Adipose tissue (tissue), 3 donors: Measurements from ENCODE around the gene LRRC8A. TPM values are rescaled to one million over a fixed set of nuclear protein-coding genes. Genes with fewer than 3 reads are reported as not detected.

ENCODE experiments used
- H3K27ac ChIP-seq: one replicate; pipeline ENCODE4 v1.5.1; 2013; ENCODE audit warnings: low read depth, low read length
- WGBS, 3 donors: extraction: QIAGEN DNeasy Blood & Tissue Kit; methylation state at CpG; one replicate each; pipeline ENCODE4 v1.1.7; 2013; 5-methylcytosine and 5-hydroxymethylcytosine counted together
- polyA plus RNA-seq, 3 donors: library from polyadenylated mRNA; stranded (reverse); fragments of 200-250 nt; gene quantifications; one replicate each; pipeline ENCODE4 v1.2.3, GENCODE V29; 2013
- donor health status: healthy with polysubstance abuse.
- donor health status: Bipolar disorder and iron deficiency.
- donor health status: healthy.

LRRC8A gene
- polyA plus RNA-seq, 3 donors: 15.3 to 31.3 (median 21.6) TPM

DNA sequence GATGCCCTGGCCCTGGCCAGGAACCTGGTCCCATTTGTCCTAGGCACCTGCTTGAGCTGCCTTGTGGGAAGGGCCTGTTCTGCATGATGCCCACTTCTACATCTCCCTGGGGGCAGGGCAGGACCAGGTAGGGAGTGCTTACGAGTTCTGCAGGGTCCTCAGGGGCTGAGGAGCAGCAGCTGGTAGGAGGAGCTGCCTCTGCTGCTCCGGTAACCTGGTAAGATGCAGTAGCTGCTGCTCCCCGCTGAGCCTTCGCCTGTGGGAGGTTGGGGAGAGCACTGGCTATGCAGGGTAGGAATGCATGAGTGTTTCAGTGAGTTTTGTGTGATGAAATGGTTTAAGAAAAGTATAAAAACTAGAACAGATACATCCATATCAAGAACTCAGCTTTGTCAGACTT is 13.6 kb downstream of the LRRC8A start:
- WGBS, 3 donors: 66 to 86% (median 75%) methylated on average over 4 of the region's 4 CpGs
- no peak overlapping the region for H3K27ac ChIP-seq

DNA sequence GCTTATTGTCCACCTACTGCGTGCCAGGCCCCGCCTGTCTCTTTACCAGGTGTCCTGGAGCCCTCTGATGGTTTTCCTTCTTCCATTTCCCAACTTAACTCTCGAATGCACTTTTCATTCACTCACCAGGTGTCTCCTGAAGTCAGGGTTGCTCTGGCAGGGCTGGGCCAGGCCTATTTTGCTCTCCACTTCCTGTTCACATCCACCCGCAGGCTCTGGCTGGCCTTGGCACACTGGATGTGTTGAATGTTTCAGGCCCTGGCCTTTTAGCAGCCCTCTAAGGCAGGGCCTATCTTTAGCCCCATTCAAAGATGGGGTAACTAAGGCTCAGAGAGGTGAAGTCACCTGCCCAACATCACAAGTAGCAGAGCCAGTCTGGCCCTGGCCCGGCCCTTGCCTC is 16.4 kb downstream of the LRRC8A start:
- no peak overlapping the region for H3K27ac ChIP-seq
- 70 to 78% (median 71%) methylated on average over 5 of the region's 5 CpGs for WGBS, 3 donors

DNA sequence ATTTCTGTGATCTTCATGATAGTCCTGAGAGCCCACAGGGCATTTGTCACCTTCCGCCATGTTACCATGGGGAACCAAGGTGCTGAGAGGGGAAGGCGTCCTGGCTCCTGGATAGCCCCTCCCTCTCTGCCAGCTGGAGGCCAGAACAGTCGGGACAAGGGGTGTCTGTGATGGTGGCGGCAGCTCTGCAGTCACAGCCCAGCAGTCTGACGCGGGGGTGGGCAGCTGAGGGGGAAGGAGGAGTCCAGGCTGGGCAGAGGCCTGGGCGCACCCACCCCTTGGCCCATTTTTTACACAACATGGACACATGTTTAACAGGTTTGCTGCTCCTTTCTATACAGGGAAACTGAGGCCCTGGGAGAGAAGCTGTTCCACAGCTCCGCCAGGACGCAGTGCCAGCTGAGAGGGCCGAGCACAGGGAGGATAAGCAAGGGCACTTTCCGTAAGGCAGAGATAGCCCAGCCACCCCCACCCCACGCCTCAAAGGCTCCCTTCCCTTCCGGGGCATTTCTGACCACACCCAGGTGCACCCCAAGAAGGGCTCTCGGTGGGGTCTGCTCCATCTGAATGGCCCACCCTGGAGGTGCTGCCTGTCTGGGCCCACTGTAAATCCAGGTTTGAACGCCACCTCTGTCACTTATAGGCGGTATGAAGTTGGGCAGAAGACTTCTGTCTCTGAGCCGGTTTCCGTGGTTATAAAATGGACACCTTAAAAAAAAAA is 17.1 kb downstream of the LRRC8A start:
- 77 to 94% (median 79%) methylated on average over 18 of the region's 18 CpGs for WGBS, 3 donors
- H3K27ac ChIP-seq: no peak overlapping the region

DNA sequence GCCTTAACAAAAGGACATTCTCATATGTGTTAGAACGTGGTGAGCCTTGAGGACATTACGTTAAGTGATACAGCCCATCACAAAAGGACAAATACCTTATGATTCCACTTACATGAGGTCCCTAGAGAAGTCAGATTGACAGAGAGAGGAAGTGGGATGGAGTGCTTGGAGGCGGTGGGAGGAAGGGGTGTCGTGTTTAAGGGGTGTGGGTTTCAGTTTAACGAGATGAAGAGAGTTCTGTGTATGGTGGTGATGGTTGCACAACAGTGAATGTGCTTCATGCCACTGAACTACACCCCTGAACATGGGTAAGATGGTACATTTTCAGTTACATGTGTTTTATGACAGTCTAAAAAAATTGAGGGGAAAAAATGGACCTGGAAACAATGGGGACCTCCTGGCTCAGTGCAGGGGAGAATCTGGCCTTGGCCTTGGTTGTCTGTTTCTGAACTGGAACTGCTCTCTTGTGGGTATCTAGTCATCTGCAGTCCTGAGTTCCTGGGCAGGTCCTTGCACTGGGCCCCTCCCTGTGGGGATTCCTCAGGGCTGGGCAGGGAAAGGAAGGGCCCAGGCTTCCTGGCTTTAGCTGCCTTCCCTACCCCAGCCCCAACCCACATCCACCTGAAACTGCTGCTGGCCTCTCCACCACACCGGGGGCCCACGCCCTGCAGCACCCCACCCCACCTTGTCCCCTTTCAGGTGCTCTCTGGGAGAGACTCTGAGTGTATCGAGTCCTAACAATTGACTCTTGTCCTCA is 17.8 kb downstream of the LRRC8A start:
- WGBS, 3 donors: 36 to 68% (median 37%) methylated on average over 8 of the region's 8 CpGs
- no peak overlapping the region for H3K27ac ChIP-seq

DNA sequence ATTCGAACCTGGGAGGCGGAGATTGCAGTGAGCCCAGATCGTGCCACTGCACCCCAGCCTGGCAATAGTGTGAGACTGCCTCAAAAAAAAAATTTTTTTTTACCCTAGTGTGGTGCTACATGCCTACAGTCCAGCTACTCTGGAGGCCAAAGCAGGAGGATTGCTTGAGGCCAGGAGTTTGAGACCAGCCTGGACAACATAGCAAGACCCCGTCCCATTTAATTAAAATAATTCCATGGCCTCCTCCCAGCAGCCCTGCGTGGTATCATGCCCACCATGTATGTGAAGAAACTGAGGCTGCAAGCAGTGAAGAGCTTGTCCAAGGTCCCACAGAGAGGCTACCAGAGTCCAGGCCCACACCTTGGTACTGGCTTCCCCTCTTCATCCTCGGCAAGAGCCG is 19.4 kb downstream of the LRRC8A start:
- no peak overlapping the region for H3K27ac ChIP-seq
- WGBS, 3 donors: 85 to 98% (median 86%) methylated on average over 7 of the region's 7 CpGs

DNA sequence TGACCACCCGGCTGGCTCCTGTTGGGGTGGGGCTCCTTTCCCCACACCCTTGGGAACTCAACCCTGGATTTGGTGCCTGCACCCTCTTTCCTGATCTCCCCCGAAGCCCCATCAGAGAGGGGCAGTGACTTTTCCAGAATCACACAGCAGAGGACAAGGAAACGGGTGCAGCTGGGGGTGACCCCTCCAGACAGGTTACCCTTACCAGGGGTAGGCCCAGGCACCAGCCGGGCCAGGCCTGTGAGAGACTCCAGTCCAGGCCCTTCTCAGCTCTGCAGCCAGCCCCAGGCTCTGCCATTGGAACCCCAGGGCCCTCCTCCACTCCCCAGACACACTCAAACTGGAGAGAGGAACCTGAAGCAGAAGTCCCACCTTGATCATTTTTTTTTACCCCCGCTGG is 19.9 kb downstream of the LRRC8A start:
- 77 to 89% (median 80%) methylated on average over 5 of the region's 5 CpGs for WGBS, 3 donors
- H3K27ac ChIP-seq: no peak overlapping the region

DNA sequence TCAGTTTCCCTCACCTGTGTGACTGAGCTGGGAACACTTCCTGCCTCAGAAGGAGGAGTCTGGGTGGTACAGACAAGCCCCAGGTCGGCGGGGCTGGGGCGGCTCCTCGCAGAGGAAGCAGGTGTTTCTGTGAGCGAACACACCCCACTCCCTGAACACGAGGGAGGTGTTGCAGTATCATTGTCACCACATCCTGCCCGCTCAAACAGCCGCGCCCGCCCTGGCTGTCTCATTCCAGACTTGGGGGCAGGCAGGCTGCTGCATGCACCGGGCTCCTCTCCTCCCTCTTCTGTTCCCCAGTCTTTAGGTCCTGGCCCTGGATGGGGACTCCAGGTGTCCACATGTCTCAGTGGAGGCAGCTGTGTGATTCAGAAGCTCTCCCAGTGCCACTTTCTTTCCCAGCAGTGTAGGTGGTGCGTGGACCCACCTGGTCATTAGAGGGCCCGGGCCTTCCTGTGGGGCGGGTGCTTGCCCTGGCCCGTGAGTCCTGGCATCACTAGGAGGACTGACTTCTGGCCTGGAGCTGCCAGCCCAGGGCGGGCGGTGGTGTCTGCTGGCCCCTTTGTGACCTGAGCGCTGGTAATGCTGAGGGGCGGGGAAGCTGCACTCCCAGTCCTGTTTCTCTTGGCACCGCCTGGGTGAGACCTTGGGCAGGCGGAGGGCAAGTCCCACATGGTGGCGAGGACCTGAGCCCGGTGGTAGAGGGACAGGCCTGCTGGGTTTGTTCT is 20.6 kb downstream of the LRRC8A start:
- no peak overlapping the region for H3K27ac ChIP-seq
- WGBS, 3 donors: 45 to 71% (median 54%) methylated on average over 22 to 23 of the region's 23 CpGs

DNA sequence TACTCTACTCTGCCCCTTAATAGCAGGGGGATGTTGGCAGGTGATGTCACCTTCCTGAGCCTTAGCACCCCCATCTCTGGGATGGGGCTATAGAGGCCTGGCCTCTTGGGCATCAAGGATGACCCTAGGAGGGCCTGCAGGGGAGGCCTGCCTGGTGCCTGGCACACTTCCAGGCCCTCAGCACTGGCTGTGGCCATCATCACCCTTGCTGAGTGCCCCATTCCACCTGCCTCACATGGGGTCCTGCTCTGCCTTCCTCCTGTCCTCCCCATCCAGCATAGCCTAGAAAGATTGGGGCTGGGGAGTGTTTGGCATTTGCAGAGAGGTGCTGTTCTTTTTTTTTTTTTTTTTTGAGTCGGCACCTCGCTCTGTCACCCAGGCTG is 21.1 kb downstream of the LRRC8A start:
- 91 to 100% methylated on average over 1 to 2 of the region's 2 CpGs; no CpG with 5 or more reads in 1 of the 3 donors for WGBS, 3 donors
- no peak overlapping the region for H3K27ac ChIP-seq

DNA sequence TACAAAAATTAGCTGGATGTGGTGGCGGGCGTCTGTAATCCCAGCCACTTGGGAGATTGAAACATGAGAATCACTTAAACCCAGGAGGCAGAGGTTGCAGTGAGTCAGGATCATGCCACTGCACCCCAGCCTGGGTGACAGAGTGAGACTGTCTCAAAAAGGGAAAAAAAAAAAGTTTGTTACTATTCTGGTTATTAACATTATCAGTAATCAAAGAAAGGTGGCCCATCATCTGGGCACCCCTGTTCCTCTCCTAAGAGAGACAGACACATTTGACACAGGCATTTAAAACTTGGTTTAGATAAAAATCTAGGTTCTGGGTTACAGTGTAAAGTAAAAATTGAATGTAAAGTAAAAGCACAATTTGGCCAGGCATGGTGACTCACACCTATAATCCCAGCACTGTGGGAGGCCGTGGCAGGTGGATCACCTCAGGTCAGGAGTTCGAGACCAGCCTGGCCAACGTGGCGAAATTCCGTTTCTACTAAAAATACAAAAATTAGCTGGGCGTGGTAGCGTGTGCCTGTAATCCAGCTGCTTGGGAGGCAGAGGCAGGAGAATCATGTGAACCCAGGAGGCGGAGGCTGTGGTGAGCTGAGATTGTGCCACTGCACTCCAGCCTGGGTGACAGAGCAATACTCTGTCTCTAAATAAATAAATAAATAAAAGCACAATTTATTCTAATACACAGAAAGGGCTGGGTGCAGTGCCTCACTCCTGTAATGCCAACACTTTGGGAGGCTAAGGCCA is 22.1 kb downstream of the LRRC8A start:
- no peak overlapping the region for H3K27ac ChIP-seq
- 88 to 96% (median 91%) methylated on average over 10 of the region's 10 CpGs for WGBS, 3 donors

DNA sequence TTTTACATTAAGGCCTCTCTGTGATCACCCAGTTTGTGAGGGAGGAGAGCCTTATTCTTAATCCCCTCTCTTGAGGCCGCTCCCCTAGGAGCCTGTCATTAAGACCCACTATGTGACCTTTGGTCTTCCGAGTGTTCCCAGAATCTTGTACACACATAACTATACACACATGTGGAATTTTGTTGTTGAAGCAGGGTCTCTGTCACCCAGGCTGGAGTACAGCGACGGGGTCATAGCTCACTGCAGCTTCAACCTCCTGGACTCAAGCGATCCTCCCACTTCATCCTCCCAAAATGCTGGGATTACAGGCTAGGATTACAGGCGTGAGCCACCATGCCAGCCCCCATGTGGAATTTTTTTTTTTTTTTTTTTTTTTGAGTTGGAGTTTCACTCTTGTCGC is 24.0 kb downstream of the LRRC8A start:
- H3K27ac ChIP-seq: no peak overlapping the region
- 92 to 97% (median 97%) methylated on average over 7 of the region's 7 CpGs for WGBS, 3 donors

DNA sequence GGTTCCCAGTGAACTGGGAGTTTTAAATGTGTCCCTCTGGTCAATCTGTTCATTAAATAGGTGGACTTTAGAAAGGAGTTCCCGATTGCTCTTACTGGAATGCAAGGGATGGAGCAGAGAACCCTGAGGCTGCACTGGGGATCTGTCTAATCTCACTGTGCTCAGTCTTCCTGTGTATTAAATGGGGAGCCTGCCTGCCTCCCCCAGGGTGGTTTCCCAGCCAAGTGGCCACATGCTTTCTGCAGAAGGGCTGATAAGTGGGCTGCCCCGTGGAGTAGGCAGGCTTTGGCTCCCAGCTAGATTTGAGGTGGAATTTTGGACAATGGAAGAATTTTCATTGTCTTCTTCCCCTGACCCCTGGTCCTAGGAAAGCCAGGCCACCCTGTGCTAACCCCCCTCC is 24.8 kb downstream of the LRRC8A start:
- WGBS, 3 donors: 31 to 48% (median 48%) methylated on average over 2 of the region's 2 CpGs
- no peak overlapping the region for H3K27ac ChIP-seq

DNA sequence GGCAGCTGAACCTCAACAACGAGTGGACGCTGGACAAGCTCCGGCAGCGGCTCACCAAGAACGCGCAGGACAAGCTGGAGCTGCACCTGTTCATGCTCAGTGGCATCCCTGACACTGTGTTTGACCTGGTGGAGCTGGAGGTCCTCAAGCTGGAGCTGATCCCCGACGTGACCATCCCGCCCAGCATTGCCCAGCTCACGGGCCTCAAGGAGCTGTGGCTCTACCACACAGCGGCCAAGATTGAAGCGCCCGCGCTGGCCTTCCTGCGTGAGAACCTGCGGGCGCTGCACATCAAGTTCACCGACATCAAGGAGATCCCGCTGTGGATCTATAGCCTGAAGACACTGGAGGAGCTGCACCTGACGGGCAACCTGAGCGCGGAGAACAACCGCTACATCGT is 26.4 kb downstream of the LRRC8A start:
- 97 to 98% (median 98%) methylated on average over 24 of the region's 24 CpGs for WGBS, 3 donors
- H3K27ac ChIP-seq: no peak overlapping the region

DNA sequence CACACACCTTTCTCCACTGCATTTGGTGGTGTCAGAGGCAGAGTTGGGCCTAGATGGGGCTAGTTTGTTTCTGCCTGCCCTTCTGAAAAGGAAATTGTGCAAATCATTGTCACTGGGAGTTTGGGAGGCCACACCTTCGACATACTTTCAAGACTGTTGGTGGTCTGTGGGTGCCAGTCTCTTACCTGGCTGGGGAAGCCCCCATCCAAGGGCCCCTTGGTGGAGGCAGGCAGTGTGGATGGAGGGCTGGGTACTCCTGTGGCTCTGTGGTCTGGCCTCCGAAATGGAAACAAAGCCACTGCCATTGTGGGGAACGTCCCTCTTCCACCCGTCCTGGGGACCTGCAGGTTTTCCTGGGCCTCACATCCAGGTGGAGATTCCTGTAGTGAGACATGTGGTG is 27.9 kb downstream of the LRRC8A start:
- no peak overlapping the region for H3K27ac ChIP-seq
- 71 to 94% (median 79%) methylated on average over 4 of the region's 4 CpGs for WGBS, 3 donors

DNA sequence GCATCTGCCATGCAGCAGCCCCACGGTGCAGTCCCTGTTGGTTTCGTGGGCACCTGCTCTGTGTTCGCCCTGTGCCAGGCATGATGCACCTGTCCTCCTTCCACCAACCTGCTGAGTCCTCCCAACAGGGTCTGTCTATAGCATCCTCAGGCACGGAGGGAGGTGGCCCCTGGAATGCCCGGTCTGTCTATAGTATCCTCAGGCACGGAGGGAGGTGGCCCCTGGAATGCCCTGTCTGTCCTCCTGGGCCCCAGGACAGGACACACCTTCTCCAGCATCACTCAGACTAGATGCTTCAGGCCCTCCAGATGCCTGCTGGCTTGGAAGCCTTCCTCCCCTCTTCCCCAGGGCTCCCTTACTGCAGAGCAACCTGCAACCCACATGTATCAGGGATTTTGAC is 29.0 kb downstream of the LRRC8A start:
- H3K27ac ChIP-seq: no peak overlapping the region
- 83 to 88% (median 85%) methylated on average over 6 of the region's 6 CpGs for WGBS, 3 donors

DNA sequence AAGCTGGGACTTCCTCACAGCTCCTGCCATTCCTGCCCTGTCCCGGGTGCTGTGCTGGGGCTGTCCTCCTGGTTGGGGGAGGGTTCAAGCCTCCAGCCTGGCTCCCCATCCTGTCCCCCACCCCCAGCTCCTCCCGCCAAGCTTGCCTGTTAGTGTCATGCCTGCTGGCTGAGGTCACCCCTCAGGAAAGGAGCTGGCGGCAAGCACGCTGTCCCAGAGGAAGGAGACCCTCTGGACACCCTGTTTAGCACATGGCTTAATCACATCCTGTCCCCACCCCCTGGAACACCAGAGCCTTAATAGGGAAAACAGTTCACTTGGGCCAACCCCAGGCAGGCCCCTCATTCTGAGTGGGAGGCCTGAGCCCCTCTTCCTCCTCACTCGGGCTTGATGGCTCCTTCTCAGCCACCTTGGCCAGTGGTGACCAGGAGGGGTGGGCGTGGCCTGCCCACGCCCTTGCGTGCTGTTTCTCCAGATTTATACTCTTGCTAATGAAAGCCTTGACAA is 29.6 kb downstream of the LRRC8A start:
- no peak overlapping the region for H3K27ac ChIP-seq
- WGBS, 3 donors: 30 to 64% (median 35%) methylated on average over 8 of the region's 8 CpGs

DNA sequence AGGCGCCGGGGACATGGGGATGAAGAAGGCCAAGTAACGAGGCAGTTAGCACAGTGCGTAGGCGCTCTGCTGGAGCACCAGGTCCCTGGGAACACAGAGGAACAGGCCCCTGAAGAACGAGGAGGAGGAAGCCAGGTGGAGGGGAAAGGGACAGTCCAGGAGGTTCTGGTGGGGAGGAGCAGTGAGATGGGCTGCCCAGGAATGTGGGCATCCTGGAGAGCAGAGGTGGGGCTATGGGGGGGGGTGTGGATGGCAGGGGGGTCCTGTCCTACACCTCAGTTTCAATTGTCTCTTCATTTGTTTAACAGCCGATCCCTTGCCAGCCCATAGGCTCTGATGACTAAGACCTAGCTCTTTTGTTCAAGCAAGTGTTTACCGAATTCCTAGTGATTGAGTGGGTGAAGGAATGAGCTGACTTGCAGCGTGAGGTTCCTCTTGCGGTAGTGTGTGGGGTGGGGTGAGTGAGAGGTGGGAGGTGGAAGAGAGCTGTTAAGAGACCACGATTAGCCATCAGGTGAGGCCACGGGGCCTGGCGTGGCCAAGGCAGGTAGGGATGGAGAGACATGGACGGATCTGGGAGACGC is 30.4 kb downstream of the LRRC8A start:
- 78 to 80% (median 79%) methylated on average over 15 of the region's 15 CpGs for WGBS, 3 donors
- no peak overlapping the region for H3K27ac ChIP-seq

DNA sequence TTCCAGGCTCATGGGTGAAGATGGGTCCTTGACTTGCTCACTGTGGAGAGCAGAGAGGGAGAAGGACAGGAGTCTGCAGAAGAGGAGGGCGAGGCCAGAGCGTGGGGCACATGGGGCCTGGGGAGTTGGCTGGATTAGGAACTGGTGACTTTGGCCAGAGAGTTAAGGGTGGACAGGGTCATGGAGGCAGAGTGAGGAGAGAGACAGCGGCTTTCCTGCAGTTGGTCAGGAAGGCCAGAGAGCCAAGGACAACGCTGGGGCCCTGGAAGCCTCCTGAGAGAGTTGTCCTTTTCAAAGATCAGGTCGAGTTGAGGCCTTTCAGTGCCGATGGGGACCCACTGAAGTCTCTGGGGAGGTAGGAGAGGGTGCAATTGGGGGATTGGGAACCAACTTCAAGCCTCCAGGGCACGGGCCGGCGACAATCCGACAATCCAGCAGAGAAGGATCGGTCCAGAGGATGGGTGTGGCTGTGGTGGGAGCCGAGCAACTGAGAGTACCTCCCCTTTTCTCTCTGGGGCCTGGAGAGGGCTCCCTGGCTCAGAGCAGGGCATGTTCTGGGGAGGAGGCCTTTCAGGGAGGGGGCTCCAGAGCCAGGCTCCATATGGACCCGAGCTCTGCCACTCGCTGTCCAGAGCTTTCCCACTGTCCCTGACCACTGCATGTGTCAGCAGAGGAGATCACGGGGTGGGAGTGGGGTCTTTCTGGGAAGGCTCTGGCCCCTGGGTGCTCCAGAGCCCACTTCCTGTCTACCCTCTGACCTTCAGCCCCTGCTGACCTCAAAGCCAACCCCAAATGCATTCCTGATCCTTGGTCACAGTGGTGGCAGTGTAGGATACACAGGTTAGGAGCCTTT is 31.3 kb downstream of the LRRC8A start:
- WGBS, 3 donors: 55 to 85% (median 62%) methylated on average over 15 of the region's 15 CpGs
- no peak overlapping the region for H3K27ac ChIP-seq
